GM12864 (cell line): ENCODE measurements around the gene RMDN2.

Source experiments
- DNase-seq: peaks from one replicate; pipeline ENCODE4 v3.0.0-alpha.2; 2011; ENCODE audit warnings: low read depth
- H3K4me3 ChIP-seq: 2 replicates; pipeline ENCODE4 v1.5.1; 2011; ENCODE audit warnings: mild to moderate bottlenecking, low read depth, low read length, control low read depth
- TF ChIP-seq, protein P1 (sequence below): IDR thresholded peaks from 2 replicates; pipeline ENCODE4 v1.5.1; 2011; ENCODE audit warnings: low read depth, mild to moderate bottlenecking, moderate library complexity, low read length, control low read depth, inconsistent platforms; ENCODE audit errors: missing control alignments

Gene RMDN2

DNA sequence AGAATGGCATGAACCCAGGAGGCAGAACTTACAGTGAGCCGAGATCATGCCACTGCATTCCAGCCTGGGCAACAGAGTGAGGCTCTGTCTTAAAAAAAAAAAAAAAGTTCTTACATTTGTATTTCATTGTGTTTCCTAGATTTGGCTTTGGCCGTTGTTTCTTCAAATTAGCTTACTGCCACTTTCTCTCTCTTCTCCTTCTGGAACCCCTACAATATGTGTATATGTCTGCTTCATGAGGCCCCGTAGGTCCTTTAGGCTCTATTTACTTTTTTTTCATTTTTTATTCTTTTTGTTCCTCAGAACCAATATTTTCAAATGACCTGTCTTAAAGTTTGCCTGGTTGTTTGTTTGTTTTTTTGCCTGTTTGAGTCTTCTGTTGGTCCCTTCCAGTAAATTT lies 41.2 kb downstream of the RMDN2 start:
- TF ChIP-seq, protein P1, sequence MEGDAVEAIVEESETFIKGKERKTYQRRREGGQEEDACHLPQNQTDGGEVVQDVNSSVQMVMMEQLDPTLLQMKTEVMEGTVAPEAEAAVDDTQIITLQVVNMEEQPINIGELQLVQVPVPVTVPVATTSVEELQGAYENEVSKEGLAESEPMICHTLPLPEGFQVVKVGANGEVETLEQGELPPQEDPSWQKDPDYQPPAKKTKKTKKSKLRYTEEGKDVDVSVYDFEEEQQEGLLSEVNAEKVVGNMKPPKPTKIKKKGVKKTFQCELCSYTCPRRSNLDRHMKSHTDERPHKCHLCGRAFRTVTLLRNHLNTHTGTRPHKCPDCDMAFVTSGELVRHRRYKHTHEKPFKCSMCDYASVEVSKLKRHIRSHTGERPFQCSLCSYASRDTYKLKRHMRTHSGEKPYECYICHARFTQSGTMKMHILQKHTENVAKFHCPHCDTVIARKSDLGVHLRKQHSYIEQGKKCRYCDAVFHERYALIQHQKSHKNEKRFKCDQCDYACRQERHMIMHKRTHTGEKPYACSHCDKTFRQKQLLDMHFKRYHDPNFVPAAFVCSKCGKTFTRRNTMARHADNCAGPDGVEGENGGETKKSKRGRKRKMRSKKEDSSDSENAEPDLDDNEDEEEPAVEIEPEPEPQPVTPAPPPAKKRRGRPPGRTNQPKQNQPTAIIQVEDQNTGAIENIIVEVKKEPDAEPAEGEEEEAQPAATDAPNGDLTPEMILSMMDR = no peak
- H3K4me3 ChIP-seq = no peak overlapping the region
- no peak for DNase-seq

DNA sequence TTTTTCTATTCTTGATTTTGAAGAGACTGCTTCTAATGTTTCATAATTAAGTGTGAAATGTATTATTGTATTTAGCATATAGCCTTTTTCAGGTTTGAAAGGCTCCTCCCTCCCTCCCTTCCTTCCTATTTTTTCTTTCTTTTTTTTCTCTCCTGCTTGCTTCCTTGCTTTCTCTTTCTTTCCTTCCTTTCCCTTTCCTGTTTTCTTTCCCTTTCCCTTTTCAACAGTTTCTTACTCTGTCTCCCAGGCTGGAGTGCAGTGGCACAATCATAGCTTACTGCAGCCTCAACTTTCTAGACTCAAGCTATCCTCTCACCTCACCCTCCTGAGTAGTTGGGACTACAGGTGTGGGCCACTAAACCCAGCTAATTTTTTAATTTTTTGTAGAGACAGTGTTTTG lies 44.6 kb downstream of the RMDN2 start:
- no peak for DNase-seq
- TF ChIP-seq, protein P1 = no peak
- H3K4me3 ChIP-seq = no peak overlapping the region

DNA sequence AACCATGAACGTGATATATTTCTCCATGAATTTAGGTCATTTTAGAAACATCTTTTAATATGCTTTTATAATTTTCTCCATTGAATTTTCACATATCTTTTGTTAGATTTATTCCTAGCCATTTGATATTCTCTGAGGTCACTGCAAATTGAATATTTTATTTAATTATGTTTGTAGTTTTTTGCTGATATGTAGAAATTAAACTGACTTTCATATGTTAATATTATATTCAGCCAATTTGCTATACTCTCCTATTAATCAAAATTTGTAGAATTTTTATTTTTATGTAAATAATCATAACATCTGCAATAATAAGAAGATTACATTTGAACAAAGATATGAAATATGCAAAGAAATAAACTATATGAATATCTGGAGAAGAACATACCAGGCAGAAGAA lies 46.9 kb downstream of the RMDN2 start:
- TF ChIP-seq, protein P1 = no peak
- no peak for DNase-seq
- H3K4me3 ChIP-seq = no peak overlapping the region

DNA sequence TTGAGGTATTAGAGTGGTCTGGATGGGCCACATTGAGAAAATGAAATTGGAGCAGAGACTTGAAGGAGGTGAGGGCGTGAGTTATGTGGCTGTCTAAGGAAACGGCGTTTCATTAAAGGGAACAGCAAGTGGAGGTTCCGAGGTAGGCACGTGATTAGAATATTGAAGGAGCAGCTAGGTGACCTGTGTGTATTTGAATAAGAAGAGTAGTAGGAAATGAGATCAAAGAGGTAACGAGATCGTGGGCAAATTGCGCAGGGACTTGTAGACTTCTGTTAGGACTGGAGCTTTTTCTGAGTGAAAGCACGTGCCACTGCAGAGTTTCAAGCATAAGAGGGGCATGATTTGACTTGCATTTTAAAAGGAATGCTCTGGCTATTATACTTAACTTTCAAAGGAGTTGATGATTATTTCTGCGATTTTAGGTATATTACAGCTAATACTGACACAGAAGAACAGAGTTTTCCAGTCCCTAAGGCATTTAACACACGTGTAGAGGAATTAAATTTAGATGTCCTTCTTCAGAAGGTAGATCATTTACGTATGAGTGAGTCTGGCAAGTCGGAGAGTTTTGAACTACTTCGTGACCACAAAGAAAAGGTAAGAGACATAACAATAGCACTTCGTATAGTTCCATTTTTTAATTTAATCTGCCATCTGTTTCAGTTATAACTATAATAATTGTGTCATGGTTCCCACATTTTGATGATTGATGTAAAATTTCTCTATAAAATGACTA lies 48.7 kb downstream of the RMDN2 start:
- no peak for DNase-seq
- TF ChIP-seq, protein P1 = no peak
- no peak overlapping the region for H3K4me3 ChIP-seq

DNA sequence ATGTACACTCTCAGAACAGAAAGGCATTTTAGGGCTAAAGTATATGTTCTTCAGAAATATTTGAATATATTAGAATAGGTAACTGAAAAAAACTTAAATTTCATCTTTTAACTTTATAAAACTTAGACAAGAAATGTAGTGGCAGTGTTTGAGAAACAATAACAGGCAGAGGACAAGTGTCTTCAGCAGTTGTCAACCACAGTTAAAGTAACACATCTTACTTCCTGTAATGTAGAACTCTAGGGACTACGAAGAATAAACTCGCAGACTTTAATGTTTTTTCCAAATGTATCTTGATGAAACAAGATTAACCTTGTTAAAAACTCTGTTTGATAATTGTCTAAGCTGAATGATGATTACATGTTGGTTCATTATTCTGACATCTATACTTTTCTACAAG lies 50.7 kb downstream of the RMDN2 start:
- TF ChIP-seq, protein P1 = no peak
- H3K4me3 ChIP-seq = no peak overlapping the region
- no peak for DNase-seq

DNA sequence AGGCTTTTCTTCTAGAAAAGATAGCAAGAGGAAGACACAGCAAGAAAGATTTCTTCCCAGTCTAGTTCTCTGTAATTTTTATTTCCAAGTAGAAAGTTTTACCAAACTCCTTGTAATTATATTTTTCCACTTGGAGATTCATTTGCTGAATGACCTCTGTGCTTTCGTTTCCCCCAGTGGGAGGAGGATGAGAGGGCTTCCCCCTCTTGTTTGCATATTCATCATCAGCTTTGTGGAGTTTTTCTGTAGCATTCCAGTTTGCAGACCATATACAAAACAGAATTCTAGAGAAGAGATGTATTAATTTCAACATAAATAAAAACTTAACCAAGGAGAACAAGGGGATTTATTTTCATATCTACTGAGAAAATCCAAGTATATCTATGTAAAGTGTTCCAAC lies 51.3 kb downstream of the RMDN2 start:
- DNase-seq = no peak
- no peak overlapping the region for H3K4me3 ChIP-seq
- TF ChIP-seq, protein P1 = no peak

DNA sequence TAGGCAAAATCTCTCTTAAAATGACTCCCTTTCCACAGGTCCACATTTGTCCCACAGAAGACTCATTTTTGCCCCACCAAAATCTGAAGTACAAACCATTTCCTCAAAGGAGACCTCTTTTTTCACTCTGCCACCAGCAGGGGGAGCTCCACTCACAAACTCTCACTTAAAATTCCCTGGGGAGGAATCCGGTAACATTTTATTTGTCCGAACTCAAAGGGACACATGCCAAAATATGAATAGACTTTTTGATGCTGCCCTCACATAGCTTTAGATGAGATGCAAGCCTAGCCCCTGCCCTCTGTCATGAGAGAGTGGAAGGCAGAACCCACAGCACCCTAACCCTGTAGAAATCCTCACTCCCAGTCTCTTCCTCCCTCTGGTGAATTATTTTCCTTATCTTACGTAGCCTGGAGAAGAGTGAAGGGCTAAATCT lies 57.1 kb downstream of the RMDN2 start:
- TF ChIP-seq, protein P1 = peak; percentile 79
- peak; percentile 24 for DNase-seq
- H3K4me3 ChIP-seq = no peak overlapping the region
